A549 (cell line): ENCODE measurements around the gene EYA2.

Experiments used
- CTCF ChIP-seq: fragments of >200 bp; sonication (Bioruptor Twin); formaldehyde crosslinking; IDR thresholded peaks from 3 replicates; pipeline ENCODE4 v1.5.1; 2016
- POLR2A ChIP-seq: IDR thresholded peaks from 2 replicates; pipeline ENCODE4 v1.6.1; 2012; ENCODE audit warnings: mild to moderate bottlenecking, low read length
- TF ChIP-seq, protein P1 (sequence below): fragments of 450-650 bp; IDR thresholded peaks from 2 replicates; pipeline ENCODE4 v1.6.1; 2014; ENCODE audit warnings: antibody characterized with exemption
- TF ChIP-seq, protein P2 (sequence below): fragments of 200-600 bp; sonication (generic); IDR thresholded peaks from 2 replicates; pipeline ENCODE4 v1.6.1; 2016; ENCODE audit warnings: antibody characterized with exemption, mild to moderate bottlenecking, moderate library complexity

DNA sequence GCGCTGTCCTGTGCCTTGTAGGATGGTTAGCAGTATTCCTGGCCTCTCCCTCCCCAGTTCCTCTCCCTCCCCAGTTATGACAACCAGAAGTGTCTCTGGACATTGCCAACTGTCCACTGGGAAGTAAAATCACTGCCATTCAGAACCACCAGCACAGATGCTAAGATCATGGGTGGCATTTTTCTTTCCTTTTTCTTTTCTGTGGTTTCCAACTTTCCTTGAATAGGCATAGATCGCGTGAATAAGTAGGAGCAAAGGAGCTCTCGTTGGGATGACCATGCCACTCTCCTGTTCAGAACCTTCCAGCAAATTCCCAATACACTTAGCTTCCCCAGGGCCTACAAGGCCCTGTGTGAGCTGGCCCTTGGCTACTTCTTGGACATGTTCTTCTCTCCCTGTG lies 59.0 kb downstream of the EYA2 start:
- TF ChIP-seq CTCF (no peak), POLR2A (no peak)
- TF ChIP-seq, protein P1, sequence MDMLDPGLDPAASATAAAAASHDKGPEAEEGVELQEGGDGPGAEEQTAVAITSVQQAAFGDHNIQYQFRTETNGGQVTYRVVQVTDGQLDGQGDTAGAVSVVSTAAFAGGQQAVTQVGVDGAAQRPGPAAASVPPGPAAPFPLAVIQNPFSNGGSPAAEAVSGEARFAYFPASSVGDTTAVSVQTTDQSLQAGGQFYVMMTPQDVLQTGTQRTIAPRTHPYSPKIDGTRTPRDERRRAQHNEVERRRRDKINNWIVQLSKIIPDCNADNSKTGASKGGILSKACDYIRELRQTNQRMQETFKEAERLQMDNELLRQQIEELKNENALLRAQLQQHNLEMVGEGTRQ: no peak
- TF ChIP-seq, protein P2, sequence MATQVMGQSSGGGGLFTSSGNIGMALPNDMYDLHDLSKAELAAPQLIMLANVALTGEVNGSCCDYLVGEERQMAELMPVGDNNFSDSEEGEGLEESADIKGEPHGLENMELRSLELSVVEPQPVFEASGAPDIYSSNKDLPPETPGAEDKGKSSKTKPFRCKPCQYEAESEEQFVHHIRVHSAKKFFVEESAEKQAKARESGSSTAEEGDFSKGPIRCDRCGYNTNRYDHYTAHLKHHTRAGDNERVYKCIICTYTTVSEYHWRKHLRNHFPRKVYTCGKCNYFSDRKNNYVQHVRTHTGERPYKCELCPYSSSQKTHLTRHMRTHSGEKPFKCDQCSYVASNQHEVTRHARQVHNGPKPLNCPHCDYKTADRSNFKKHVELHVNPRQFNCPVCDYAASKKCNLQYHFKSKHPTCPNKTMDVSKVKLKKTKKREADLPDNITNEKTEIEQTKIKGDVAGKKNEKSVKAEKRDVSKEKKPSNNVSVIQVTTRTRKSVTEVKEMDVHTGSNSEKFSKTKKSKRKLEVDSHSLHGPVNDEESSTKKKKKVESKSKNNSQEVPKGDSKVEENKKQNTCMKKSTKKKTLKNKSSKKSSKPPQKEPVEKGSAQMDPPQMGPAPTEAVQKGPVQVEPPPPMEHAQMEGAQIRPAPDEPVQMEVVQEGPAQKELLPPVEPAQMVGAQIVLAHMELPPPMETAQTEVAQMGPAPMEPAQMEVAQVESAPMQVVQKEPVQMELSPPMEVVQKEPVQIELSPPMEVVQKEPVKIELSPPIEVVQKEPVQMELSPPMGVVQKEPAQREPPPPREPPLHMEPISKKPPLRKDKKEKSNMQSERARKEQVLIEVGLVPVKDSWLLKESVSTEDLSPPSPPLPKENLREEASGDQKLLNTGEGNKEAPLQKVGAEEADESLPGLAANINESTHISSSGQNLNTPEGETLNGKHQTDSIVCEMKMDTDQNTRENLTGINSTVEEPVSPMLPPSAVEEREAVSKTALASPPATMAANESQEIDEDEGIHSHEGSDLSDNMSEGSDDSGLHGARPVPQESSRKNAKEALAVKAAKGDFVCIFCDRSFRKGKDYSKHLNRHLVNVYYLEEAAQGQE: no peak
